ENCODE measurements around the gene KRTAP12-4.

The KRTAP12-4 gene

GRCh38 chr21:44658913-44659595, 4.6 kb upstream of the KRTAP12-4 start:
- Histone ChIP-seq H3K27ac (ENCODE audit: low read length) (no peak overlapping the region), H3K9me3 (ENCODE audit: insufficient read depth, low read length) (no peaks in the 10 kb centered on the region), H3K79me2 (ENCODE audit: low read length) (no peaks in the 10 kb centered on the region), H3K9ac (ENCODE audit: low read length) (no peak overlapping the region), H3K4me2 (ENCODE audit: low read length) (no peak overlapping the region), H3K4me3 (ENCODE audit: low read length) (no peak overlapping the region), H3K27me3 (ENCODE audit: low read depth, low read length) (no peaks in the 10 kb centered on the region), H2AFZ (ENCODE audit: low read depth, low read length) (no peak overlapping the region), H4K20me1 (ENCODE audit: insufficient read depth, low read length) (no peaks in the 10 kb centered on the region), H3K36me3 (replicated peaks; ENCODE audit: low read depth, low read length) (no peaks in the 10 kb centered on the region), H3K4me1 (ENCODE audit: low read length) (no peaks in the 10 kb centered on the region)
- no peak for TF ChIP-seq EZH2phosphoT487 (IDR thresholded peaks at IDR 0.05; ENCODE audit: low read depth)
- TF ChIP-seq CTCF (IDR thresholded peaks at IDR 0.05; ENCODE audit: low read depth, low read length): no peak

- H3K27ac ChIP-seq (ENCODE audit: low read length): no peak overlapping the region
- H3K79me2 ChIP-seq (ENCODE audit: low read length): no peaks in the 10 kb centered on the region
- no peak overlapping the region for H3K4me3 ChIP-seq (ENCODE audit: low read length)
- no peak overlapping the region for H3K9ac ChIP-seq (ENCODE audit: low read length)
- no peak overlapping the region for H3K4me2 ChIP-seq (ENCODE audit: low read length)
- H3K9me3 ChIP-seq (ENCODE audit: insufficient read depth, low read length): no peaks in the 10 kb centered on the region
- no peaks in the 10 kb centered on the region for H3K27me3 ChIP-seq (ENCODE audit: low read depth, low read length)
- H3K4me1 ChIP-seq (ENCODE audit: low read length): no peaks in the 10 kb centered on the region
- no peak overlapping the region for H2AFZ ChIP-seq (ENCODE audit: low read depth, low read length)
- TF ChIP-seq CTCF (IDR thresholded peaks at IDR 0.05; ENCODE audit: low read depth, low read length) (no peak), EZH2phosphoT487 (IDR thresholded peaks at IDR 0.05; ENCODE audit: low read depth) (no peak)
- no peaks in the 10 kb centered on the region for H3K36me3 ChIP-seq (replicated peaks; ENCODE audit: low read depth, low read length)
- H4K20me1 ChIP-seq (ENCODE audit: insufficient read depth, low read length): no peaks in the 10 kb centered on the region
These were observed 4.1 kb upstream of the KRTAP12-4 start for GRCh38 chr21:44658541-44658910.

GRCh38 chr21:44657635-44658540, 3.4 kb upstream of the KRTAP12-4 start, which contains the start of gene KRTAP12-3:
Gene KRTAP12-3 (plus strand): TSS chr21:44657932. CDS start chr21:44657980, 48 bp downstream.
- Histone ChIP-seq H3K9ac (ENCODE audit: low read length) (no peak within 1 kb of the TSS), H3K4me1 (ENCODE audit: low read length) (no peaks in the 10 kb centered on the region), H3K36me3 (replicated peaks; ENCODE audit: low read depth, low read length) (no peaks in the 10 kb centered on the region), H3K79me2 (ENCODE audit: low read length) (no peaks in the 10 kb centered on the region), H4K20me1 (ENCODE audit: insufficient read depth, low read length) (no peaks in the 10 kb centered on the region), H3K9me3 (ENCODE audit: insufficient read depth, low read length) (no peaks in the 10 kb centered on the region), H3K27ac (ENCODE audit: low read length) (no peak within 1 kb of the TSS), H3K4me2 (ENCODE audit: low read length) (no peak within 1 kb of the TSS), H3K27me3 (ENCODE audit: low read depth, low read length) (no peaks in the 10 kb centered on the region), H2AFZ (ENCODE audit: low read depth, low read length) (no peak within 1 kb of the TSS), H3K4me3 (ENCODE audit: low read length) (no peak within 1 kb of the TSS)
- no peak for TF ChIP-seq CTCF (IDR thresholded peaks at IDR 0.05; ENCODE audit: low read depth, low read length)
- no peak for TF ChIP-seq EZH2phosphoT487 (IDR thresholded peaks at IDR 0.05; ENCODE audit: low read depth)

GRCh38 chr21:44656868-44657267, 2.4 kb upstream of the KRTAP12-4 start:
- no peak for TF ChIP-seq CTCF (IDR thresholded peaks at IDR 0.05; ENCODE audit: low read depth, low read length)
- no peak for TF ChIP-seq EZH2phosphoT487 (IDR thresholded peaks at IDR 0.05; ENCODE audit: low read depth)
- H3K9ac ChIP-seq (ENCODE audit: low read length): no peak overlapping the region
- no peaks in the 10 kb centered on the region for H3K27me3 ChIP-seq (ENCODE audit: low read depth, low read length)
- no peaks in the 10 kb centered on the region for H3K79me2 ChIP-seq (ENCODE audit: low read length)
- H3K4me2 ChIP-seq (ENCODE audit: low read length): no peak overlapping the region
- H3K27ac ChIP-seq (ENCODE audit: low read length): no peak overlapping the region
- no peaks in the 10 kb centered on the region for H3K9me3 ChIP-seq (ENCODE audit: insufficient read depth, low read length)
- H3K36me3 ChIP-seq (replicated peaks; ENCODE audit: low read depth, low read length): no peaks in the 10 kb centered on the region
- no peaks in the 10 kb centered on the region for H4K20me1 ChIP-seq (ENCODE audit: insufficient read depth, low read length)
- no peak overlapping the region for H3K4me3 ChIP-seq (ENCODE audit: low read length)
- no peaks in the 10 kb centered on the region for H3K4me1 ChIP-seq (ENCODE audit: low read length)
- no peak overlapping the region for H2AFZ ChIP-seq (ENCODE audit: low read depth, low read length)

Data from OCI-LY3 (cell line).